ENCODE results near the gene DNM1.

- TF ChIP-seq, protein P1, sequence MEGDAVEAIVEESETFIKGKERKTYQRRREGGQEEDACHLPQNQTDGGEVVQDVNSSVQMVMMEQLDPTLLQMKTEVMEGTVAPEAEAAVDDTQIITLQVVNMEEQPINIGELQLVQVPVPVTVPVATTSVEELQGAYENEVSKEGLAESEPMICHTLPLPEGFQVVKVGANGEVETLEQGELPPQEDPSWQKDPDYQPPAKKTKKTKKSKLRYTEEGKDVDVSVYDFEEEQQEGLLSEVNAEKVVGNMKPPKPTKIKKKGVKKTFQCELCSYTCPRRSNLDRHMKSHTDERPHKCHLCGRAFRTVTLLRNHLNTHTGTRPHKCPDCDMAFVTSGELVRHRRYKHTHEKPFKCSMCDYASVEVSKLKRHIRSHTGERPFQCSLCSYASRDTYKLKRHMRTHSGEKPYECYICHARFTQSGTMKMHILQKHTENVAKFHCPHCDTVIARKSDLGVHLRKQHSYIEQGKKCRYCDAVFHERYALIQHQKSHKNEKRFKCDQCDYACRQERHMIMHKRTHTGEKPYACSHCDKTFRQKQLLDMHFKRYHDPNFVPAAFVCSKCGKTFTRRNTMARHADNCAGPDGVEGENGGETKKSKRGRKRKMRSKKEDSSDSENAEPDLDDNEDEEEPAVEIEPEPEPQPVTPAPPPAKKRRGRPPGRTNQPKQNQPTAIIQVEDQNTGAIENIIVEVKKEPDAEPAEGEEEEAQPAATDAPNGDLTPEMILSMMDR (IDR thresholded peaks at IDR 0.05): no peak
- no peak for TF ChIP-seq POLR2A (IDR thresholded peaks at IDR 0.05)
Observed at GRCh38 chr9:128253140-128253990, 50.2 kb downstream of the DNM1 start.
